Trophoblast cell (in vitro differentiated cells and primary cell): ENCODE data around the gene APOC4.
A peak's percentile ranks its signal among the peaks of the same experiment; 100 is the strongest.

Source experiments
- DNase-seq, 2 donors: peaks; one replicate each; pipeline ENCODE4 v3.0.0-alpha.2; 2016
- H2AFZ ChIP-seq: 2 replicates; pipeline ENCODE4 v1.6.1; 2013; ENCODE audit warnings: low read length, moderate library complexity, mild to moderate bottlenecking; ENCODE audit not compliant: insufficient read depth, poor library complexity
- H2AK5ac ChIP-seq: 2 replicates; pipeline ENCODE4 v1.6.1; 2013; ENCODE audit warnings: mild to moderate bottlenecking, low read length
- H2BK120ac ChIP-seq: 2 replicates; pipeline ENCODE4 v1.6.1; 2013; ENCODE audit warnings: low read length, mild to moderate bottlenecking, moderate library complexity; ENCODE audit not compliant: insufficient read depth, poor library complexity
- H2BK12ac ChIP-seq: 2 replicates; pipeline ENCODE4 v1.6.1; 2013; ENCODE audit warnings: mild to moderate bottlenecking, low read length, moderate library complexity
- H2BK5ac ChIP-seq: 2 replicates; pipeline ENCODE4 v1.6.1; 2013; ENCODE audit warnings: low read length, low read depth, moderate library complexity, mild to moderate bottlenecking; ENCODE audit not compliant: poor library complexity
- H3K14ac ChIP-seq: 2 replicates; pipeline ENCODE4 v1.6.1; 2013; ENCODE audit warnings: mild to moderate bottlenecking, low read length
- H3K18ac ChIP-seq: 2 replicates; pipeline ENCODE4 v1.6.1; 2013; ENCODE audit warnings: mild to moderate bottlenecking, low read length
- H3K23ac ChIP-seq: 2 replicates; pipeline ENCODE4 v1.6.1; 2013; ENCODE audit warnings: low read length
- H3K27ac ChIP-seq: 2 replicates; pipeline ENCODE4 v1.5.1; 2013; ENCODE audit warnings: low read depth, mild to moderate bottlenecking, inconsistent platforms, low read length, moderate library complexity
- H3K27me3 ChIP-seq: 2 replicates; pipeline ENCODE4 v1.6.1; 2013; ENCODE audit warnings: inconsistent platforms, mild to moderate bottlenecking, low read length, moderate library complexity; ENCODE audit not compliant: insufficient read depth
- H3K36me3 ChIP-seq, 2 experiments: 1 replicate in 1 of 2; 2 replicates in 1 of 2; pipeline ENCODE4 v1.6.1; 2013; ENCODE audit warnings: low read length in 2 of 2, mild to moderate bottlenecking in 2 of 2, moderate library complexity in 1 of 2; ENCODE audit not compliant: insufficient read depth in 2 of 2, control insufficient read depth in 1 of 2
- H3K4ac ChIP-seq: 2 replicates; pipeline ENCODE4 v1.6.1; 2013; ENCODE audit warnings: low read depth, mild to moderate bottlenecking, low read length, moderate library complexity
- H3K4me1 ChIP-seq, 2 experiments: 1 replicate in 1 of 2; 2 replicates in 1 of 2; pipeline ENCODE4 v1.6.1; 2013; ENCODE audit warnings: low read length in 2 of 2, mild to moderate bottlenecking in 2 of 2, moderate library complexity in 1 of 2; ENCODE audit not compliant: insufficient read depth in 2 of 2, control insufficient read depth in 1 of 2
- H3K4me2 ChIP-seq: 2 replicates; pipeline ENCODE4 v1.6.1; 2013; ENCODE audit warnings: inconsistent platforms, mild to moderate bottlenecking, low read length, moderate library complexity
- H3K4me3 ChIP-seq: 2 replicates; pipeline ENCODE4 v1.5.1; 2013; ENCODE audit warnings: mild to moderate bottlenecking, low read depth, low read length, inconsistent platforms
- H3K79me1 ChIP-seq: one replicate; pipeline ENCODE4 v1.6.1; 2013; ENCODE audit warnings: low read length
- H3K79me2 ChIP-seq: 2 replicates; pipeline ENCODE4 v1.6.1; 2013; ENCODE audit warnings: low read length, mild to moderate bottlenecking; ENCODE audit not compliant: control insufficient read depth, insufficient read depth, poor library complexity
- H3K9ac ChIP-seq: 2 replicates; pipeline ENCODE4 v1.6.1; 2013; ENCODE audit warnings: mild to moderate bottlenecking, low read length
- H3K9me3 ChIP-seq: 2 replicates; pipeline ENCODE4 v1.6.1; 2013; ENCODE audit warnings: low read depth, mild to moderate bottlenecking, control low read depth, inconsistent platforms, low read length; ENCODE audit not compliant: insufficient read depth
- H4K12ac ChIP-seq: 2 replicates; pipeline ENCODE4 v1.6.1; 2013; ENCODE audit warnings: low read depth, mild to moderate bottlenecking, low read length, moderate library complexity
- H4K8ac ChIP-seq: 2 replicates; pipeline ENCODE4 v1.6.1; 2013; ENCODE audit warnings: low read depth, mild to moderate bottlenecking, low read length, moderate library complexity
- H4K91ac ChIP-seq: one replicate; pipeline ENCODE4 v1.6.1; 2013; ENCODE audit warnings: low read depth, mild to moderate bottlenecking, low read length, moderate library complexity
- WGBS: extraction: QIAGEN DNeasy Blood & Tissue Kit; methylation state at CpG from one replicate; pipeline ENCODE4 v1.1.7; 2013; ENCODE audit warnings: missing lambda C conversion rate; ENCODE audit not compliant: insufficient read length, insufficient coverage; ENCODE audit errors: extremely low coverage; 5-methylcytosine and 5-hydroxymethylcytosine counted together

The APOC4 gene

DNA sequence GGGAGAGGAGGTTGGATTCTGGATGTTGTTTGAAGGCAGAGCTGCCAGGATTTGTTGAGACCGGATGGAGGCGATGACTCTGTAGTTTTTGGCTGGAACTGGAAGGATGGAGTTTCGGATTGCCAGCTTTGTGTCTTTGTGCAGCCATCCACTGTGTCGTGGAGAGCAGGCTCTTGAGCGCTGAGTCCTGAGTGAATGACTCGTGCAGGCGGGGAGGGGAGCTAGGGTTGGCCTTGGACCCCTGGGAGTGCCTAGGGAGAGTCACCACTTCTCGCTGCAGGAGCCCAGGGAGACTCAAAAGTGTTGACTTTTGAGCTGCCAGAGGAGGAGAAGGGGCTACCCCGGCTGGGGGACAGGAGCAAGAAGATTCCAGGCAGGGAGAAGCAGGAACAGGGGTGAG is 47.1 kb upstream of the APOC4 start:
- H2AK5ac ChIP-seq = no peak overlapping the region
- H3K9me3 ChIP-seq = peaks cover 2% of the 10 kb centered on the region
- no peak overlapping the region for H4K91ac ChIP-seq
- H3K4me3 ChIP-seq = no peak overlapping the region
- H3K4ac ChIP-seq = no peak overlapping the region
- H3K27ac ChIP-seq = no peak overlapping the region
- WGBS = no CpG with 5 or more reads among the region's 9 CpGs
- H4K12ac ChIP-seq = no peak overlapping the region
- H3K4me2 ChIP-seq = no peak overlapping the region
- no peak overlapping the region for H3K23ac ChIP-seq
- H3K4me1 ChIP-seq = peaks cover 6% of the 10 kb centered on the region in 2 experiments
- no peak overlapping the region for H4K8ac ChIP-seq
- H3K79me2 ChIP-seq = peaks cover 12% of the 10 kb centered on the region
- H3K14ac ChIP-seq = no peak overlapping the region
- H2BK5ac ChIP-seq = no peak overlapping the region
- H3K79me1 ChIP-seq = peaks cover 5% of the 10 kb centered on the region
- no peak overlapping the region for H3K18ac ChIP-seq
- no peak overlapping the region for H3K9ac ChIP-seq
- no peak overlapping the region for H2BK12ac ChIP-seq
- H3K27me3 ChIP-seq = no peaks in the 10 kb centered on the region
- no peak overlapping the region for H2AFZ ChIP-seq
- no peak overlapping the region for H2BK120ac ChIP-seq
- peaks cover 57 to 61% of the 10 kb centered on the region in 2 experiments for H3K36me3 ChIP-seq
- DNase-seq = no peak

DNA sequence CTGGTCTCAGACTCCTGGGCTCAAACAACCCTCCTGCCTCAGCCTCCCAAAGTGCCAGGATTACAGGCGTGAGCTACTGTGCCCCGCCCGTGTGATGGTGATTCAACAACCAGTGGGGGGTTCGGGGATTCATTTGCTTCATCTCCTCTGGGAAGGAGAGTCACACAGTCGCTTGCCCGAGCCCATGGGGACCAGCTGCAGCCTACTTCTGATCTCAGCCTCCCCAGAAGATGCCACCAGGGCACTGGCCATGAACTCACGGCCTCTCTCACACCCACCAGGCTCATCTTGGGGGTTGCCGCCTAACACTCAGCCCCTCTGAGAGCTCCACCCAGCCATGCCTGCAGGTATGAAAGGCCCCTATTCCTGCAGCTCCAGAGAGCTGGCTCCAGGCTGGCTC is 44.2 kb upstream of the APOC4 start:
- H3K14ac ChIP-seq = no peak overlapping the region
- H3K27ac ChIP-seq = no peak overlapping the region
- H3K18ac ChIP-seq = peak overlapping the region; percentile 6
- no peak overlapping the region for H4K91ac ChIP-seq
- WGBS = no CpG with 5 or more reads among the region's 8 CpGs
- no peak overlapping the region for H3K9ac ChIP-seq
- no peaks in the 10 kb centered on the region for H3K79me2 ChIP-seq
- no peak overlapping the region for H2BK12ac ChIP-seq
- H2AK5ac ChIP-seq = no peak overlapping the region
- H3K79me1 ChIP-seq = no peaks in the 10 kb centered on the region
- no peak overlapping the region for H2AFZ ChIP-seq
- H4K8ac ChIP-seq = no peak overlapping the region
- no peak overlapping the region for H2BK120ac ChIP-seq
- H3K4me1 ChIP-seq = no peaks in the 10 kb centered on the region
- no peak overlapping the region for H4K12ac ChIP-seq
- peaks cover 79 to 81% of the 10 kb centered on the region in 2 experiments for H3K36me3 ChIP-seq
- no peak overlapping the region for H3K23ac ChIP-seq
- no peak overlapping the region for H3K4me3 ChIP-seq
- H3K27me3 ChIP-seq = no peaks in the 10 kb centered on the region
- no peak overlapping the region for H3K4ac ChIP-seq
- H3K9me3 ChIP-seq = peaks cover 4% of the 10 kb centered on the region
- no peak for DNase-seq
- no peak overlapping the region for H2BK5ac ChIP-seq
- H3K4me2 ChIP-seq = no peak overlapping the region

- no peak overlapping the region for H2AK5ac ChIP-seq
- no peak for DNase-seq
- no peak overlapping the region for H4K8ac ChIP-seq
- peaks cover 59 to 60% of the 10 kb centered on the region in 2 experiments for H3K36me3 ChIP-seq
- no peak overlapping the region for H2BK12ac ChIP-seq
- H4K12ac ChIP-seq = no peak overlapping the region
- H3K18ac ChIP-seq = no peak overlapping the region
- no peak overlapping the region for H2BK120ac ChIP-seq
- H3K79me1 ChIP-seq = peaks cover 4% of the 10 kb centered on the region
- no peak overlapping the region for H3K14ac ChIP-seq
- H3K4me2 ChIP-seq = no peak overlapping the region
- H3K9ac ChIP-seq = no peak overlapping the region
- no peaks in the 10 kb centered on the region for H3K79me2 ChIP-seq
- no CpG with 5 or more reads among the region's 19 CpGs for WGBS
- no peak overlapping the region for H3K27ac ChIP-seq
- no peak overlapping the region for H3K4ac ChIP-seq
- H3K9me3 ChIP-seq = peaks cover 2% of the 10 kb centered on the region
- H3K4me1 ChIP-seq = peaks cover 0 to 3% of the 10 kb centered on the region in 2 experiments
- H4K91ac ChIP-seq = no peak overlapping the region
- H2BK5ac ChIP-seq = no peak overlapping the region
- H3K23ac ChIP-seq = no peak overlapping the region
- no peak overlapping the region for H2AFZ ChIP-seq
- H3K27me3 ChIP-seq = no peaks in the 10 kb centered on the region
- no peak overlapping the region for H3K4me3 ChIP-seq
These were observed 41.5 kb upstream of the APOC4 start for GRCh38 chr19:44900328-44901244.

- H4K12ac ChIP-seq = no peak overlapping the region
- WGBS = no CpG with 5 or more reads among the region's 15 CpGs
- H3K4me3 ChIP-seq = no peak overlapping the region
- H3K79me1 ChIP-seq = peaks cover 10% of the 10 kb centered on the region
- H3K18ac ChIP-seq = no peak overlapping the region
- no peak overlapping the region for H2AK5ac ChIP-seq
- no peak overlapping the region for H4K8ac ChIP-seq
- H3K4ac ChIP-seq = no peak overlapping the region
- H3K36me3 ChIP-seq = peaks cover 46 to 48% of the 10 kb centered on the region in 2 experiments
- H2BK12ac ChIP-seq = no peak overlapping the region
- DNase-seq = no peak
- no peak overlapping the region for H3K14ac ChIP-seq
- H3K4me1 ChIP-seq = peaks cover 3 to 6% of the 10 kb centered on the region in 2 experiments
- H3K9me3 ChIP-seq = peaks cover 2% of the 10 kb centered on the region
- H3K4me2 ChIP-seq = no peak overlapping the region
- no peak overlapping the region for H2BK5ac ChIP-seq
- no peak overlapping the region for H3K23ac ChIP-seq
- no peak overlapping the region for H2BK120ac ChIP-seq
- H3K27me3 ChIP-seq = no peaks in the 10 kb centered on the region
- no peak overlapping the region for H3K9ac ChIP-seq
- no peak overlapping the region for H4K91ac ChIP-seq
- H3K27ac ChIP-seq = no peak overlapping the region
- H2AFZ ChIP-seq = no peak overlapping the region
- H3K79me2 ChIP-seq = peaks cover 4% of the 10 kb centered on the region
These were observed 38.8 kb upstream of the APOC4 start for GRCh38 chr19:44903216-44903601.
